D721Med (cell line): Measurements from ENCODE around the gene MFGE8.
"Not testable (repeated sequence)": the region's sequence is repeated elsewhere in the genome, so short reads cannot be mapped to it uniquely, and the experiment has no call there.

Experiments used
- DNase-seq: peaks from one replicate; pipeline ENCODE4 v3.0.0; 2011; ENCODE audit warnings: low spot score; ENCODE audit not compliant: insufficient read length
- FAIRE-seq: peaks from 2 replicates; lab custom pipeline; 2011; peaks lifted over from hg19 to GRCh38; lab: Jason Lieb, UNC
- TF ChIP-seq, protein P1 (sequence below): IDR thresholded peaks from 2 replicates; pipeline ENCODE4 v1.5.1; 2012; ENCODE audit warnings: mild to moderate bottlenecking, control low read depth; ENCODE audit not compliant: insufficient read depth; ENCODE audit errors: missing control alignments

The MFGE8 gene

DNA sequence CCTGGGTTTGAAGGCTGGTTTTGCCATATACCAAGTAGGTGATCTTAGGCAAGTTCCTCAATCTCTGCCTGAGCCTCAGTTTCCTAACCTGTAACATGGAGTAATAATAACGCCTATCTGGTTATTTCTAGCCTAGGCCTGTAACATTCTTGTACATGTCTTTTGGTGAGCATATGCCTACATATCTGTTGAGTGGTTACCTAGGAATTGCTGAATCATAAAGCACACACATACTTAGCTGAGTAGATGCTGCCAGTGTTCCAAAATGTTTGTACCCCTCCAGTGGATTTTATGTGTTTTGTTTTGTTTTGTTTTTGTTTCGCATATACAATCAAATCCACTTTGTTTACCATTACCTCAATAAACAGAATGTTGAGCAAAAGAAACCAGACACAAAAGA is 17.4 kb upstream of the MFGE8 start:
- TF ChIP-seq, protein P1, sequence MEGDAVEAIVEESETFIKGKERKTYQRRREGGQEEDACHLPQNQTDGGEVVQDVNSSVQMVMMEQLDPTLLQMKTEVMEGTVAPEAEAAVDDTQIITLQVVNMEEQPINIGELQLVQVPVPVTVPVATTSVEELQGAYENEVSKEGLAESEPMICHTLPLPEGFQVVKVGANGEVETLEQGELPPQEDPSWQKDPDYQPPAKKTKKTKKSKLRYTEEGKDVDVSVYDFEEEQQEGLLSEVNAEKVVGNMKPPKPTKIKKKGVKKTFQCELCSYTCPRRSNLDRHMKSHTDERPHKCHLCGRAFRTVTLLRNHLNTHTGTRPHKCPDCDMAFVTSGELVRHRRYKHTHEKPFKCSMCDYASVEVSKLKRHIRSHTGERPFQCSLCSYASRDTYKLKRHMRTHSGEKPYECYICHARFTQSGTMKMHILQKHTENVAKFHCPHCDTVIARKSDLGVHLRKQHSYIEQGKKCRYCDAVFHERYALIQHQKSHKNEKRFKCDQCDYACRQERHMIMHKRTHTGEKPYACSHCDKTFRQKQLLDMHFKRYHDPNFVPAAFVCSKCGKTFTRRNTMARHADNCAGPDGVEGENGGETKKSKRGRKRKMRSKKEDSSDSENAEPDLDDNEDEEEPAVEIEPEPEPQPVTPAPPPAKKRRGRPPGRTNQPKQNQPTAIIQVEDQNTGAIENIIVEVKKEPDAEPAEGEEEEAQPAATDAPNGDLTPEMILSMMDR = no peak
- FAIRE-seq (no peak), DNase-seq (no peak)

DNA sequence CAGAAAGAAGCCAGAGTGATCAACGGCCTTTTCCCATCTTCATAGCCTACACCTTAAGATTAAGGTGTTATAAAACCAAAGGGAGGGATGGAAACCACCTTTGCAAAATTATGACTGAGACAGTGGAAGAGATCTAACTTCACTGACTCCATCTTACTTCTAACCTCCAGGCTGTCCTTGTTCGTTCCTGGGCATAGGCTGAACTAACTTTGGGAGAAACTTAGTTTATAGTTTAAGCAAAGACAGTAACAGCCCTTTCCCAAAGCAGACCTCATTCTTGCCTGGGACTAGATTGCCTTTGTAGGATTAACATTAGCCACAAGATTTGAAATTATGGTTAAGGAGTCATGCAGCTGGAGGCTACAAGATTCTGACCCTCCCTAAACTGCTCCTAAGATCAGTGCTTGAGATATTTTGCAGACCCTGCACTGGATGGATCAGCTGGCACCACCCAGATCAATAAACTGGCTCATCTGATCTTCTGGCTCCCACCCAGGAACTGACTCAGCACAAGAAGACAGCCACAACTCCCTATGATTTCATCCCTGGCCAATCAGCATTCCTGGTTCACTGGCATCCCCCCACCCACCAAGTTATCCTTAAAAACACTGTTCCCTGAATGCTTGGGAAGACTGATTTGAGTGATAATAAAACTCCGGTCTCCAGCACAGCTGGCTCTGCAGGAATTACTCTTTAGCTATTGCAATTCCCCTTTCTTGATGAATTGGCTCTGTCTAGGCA is 16.3 kb upstream of the MFGE8 start:
- not testable (repeated sequence) for FAIRE-seq, DNase-seq

DNA sequence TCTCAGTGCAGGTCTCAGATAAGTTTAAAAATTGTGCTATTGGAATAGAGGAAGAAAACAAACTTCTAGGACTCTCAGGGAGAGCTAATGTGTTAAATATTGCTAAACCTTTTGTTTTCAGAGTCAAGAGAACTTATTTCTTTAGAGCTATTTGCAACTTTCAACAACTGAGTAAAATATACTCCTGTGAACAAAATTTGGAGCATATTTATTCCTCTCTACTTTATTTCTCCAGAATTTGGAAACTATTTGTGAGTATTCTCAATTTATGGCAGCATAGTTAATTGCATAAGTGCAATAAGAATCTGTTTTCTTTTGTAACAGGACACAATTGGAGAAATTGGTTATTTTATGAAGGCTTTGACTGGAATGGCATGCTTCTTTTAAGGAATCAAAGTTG is 15.0 kb upstream of the MFGE8 start:
- DNase-seq, FAIRE-seq: not testable (repeated sequence)

DNA sequence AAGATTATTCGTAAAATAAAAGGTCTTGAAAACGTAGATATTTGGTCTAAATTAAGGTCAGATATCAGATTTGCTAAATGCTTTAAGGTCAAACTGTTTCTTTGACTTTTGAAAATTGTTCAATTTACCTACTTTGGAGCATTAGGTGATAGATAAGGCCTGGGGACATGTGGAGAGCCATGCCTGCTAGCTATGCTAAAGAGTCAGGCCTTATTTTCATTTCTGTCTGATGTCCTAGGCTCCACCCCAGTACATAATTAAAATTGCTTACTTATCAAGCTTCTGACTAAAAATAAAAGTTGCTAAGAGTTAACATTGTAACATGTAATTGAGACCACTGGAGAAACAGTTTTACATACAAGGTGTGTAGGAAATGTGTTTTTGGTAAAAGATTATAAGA is 12.5 kb upstream of the MFGE8 start:
- not testable (repeated sequence) for DNase-seq, FAIRE-seq

DNA sequence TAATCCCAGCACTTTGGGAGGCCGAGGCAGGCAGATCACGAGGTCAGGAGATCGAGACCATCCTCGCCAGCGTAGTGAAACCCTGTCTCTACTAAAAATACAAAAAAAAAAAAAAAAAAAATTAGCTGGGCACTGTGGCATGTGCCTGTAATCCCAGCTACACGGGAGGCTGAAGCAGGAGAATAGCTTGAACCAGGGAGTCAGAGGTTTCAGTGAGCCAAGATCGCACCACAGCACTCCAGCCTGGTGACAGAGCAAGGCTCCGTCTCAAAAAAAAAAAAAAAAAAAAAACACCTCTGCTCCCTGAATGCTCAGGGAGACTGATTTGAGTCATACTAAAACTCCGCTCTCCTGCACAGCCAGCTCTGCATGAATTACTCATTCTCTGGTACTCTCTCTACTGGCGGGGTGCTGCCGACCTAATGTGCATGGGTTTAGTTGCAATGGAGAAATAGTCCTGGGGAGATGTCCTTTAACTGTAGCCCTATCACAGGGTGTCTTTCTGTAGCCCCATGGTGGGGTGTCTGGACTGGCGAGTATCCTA is 7.8 kb upstream of the MFGE8 start:
- not testable (repeated sequence) for DNase-seq, FAIRE-seq

DNA sequence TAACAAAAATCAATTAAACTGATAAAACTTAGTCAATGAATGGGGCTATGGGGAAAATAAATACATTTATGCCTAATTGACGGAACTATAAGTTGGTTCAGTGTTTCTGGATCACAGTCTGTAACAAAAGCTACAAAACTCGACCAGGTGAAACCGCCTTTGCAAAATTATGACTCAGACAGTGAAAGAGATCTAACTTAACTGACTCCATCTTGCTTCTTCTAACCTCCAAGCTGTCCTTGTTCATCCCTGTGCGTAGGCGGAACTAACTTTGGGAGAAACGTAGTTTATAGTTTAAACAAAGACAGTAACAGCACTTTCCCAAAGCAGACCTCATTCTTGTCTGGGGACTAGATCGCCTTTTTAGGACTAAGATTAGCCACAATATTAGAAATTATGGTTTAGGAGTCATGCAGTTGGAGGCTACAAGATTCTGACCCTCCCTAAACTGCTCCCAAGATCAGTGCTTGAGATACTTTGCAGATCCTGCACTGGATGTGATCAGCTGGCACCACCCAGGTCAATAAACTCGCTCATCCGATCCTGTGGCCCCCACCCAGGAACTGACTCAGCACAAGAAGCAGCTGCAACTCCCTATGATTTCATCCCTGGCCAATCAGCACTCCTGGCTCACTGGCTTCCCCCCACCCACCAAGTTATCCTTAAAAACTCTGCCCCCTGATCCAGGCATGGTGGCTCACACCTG is 7.2 kb upstream of the MFGE8 start:
- FAIRE-seq (no peak), DNase-seq (no peak)
- TF ChIP-seq, protein P1 = no peak

DNA sequence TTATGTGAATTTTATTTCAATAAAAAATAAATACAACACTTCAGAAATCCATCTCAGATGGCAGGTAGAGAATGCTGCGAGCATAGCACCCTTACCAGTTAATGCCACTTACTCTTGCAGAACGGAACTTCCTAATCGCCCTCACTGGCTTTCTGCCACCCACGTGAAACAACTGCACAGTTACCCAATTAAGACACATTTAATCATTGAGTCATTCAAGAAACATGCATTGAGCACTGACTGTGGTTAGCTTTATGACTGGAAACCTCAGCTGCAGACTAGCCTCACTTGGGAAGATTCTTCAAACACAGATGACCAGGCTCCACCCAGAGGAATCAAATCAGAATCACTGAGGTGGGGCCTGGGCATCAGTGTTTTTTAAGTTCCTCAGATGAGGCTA is 5.6 kb upstream of the MFGE8 start:
- TF ChIP-seq, protein P1 = no peak
- no peak for FAIRE-seq
- no peak for DNase-seq

DNA sequence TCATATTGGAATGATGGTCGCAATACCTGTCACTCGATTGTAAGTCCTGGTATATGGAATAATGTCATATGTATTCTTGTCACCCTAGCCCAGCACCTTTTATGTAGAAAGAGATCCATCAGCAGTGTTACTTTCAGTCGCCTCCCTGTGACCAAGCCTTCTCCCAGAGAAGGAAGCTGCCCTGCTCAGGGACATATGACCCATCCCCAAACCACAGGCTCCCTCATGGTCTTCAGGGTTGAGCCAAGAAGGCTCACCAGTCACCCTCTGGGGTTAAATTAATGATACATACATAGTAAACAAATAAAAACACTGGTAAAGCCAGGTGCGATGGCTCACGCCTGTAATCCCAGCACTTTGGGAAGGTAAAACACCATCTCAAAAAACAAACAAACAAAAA is 4.6 kb upstream of the MFGE8 start:
- FAIRE-seq = no peak
- DNase-seq = no peak
- TF ChIP-seq, protein P1 = no peak

DNA sequence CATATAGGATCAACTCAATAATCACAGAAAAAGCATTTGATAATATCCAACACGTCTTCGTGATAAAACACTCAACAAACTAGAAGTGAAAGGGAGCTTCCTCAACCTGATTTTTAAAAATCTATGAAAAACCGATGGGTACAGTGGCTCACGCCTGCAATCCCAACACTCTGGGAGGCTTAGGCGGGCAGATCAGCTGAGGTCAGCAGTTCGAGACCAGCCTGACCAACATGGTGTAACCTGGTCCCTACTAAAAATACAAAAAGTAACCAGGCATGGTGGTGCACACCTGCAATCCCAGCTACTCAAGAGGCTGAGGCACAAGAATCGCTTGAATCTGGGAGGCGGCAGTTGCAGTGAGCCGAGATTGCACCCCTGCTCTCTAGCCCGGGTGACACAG is 2.2 kb upstream of the MFGE8 start:
- TF ChIP-seq, protein P1 = no peak
- DNase-seq (no peak), FAIRE-seq (no peak)
